ENCODE results near the gene SIL1.

SIL1 gene

GRCh38 chr5:138951986-138952735, 246.0 kb downstream of the SIL1 start:
- no peak for DNase-seq

GRCh38 chr5:138951091-138951985, 246.8 kb downstream of the SIL1 start:
- DNase-seq: no peak

- no peak for DNase-seq
Measured at GRCh38 chr5:138950421-138951031, 247.6 kb downstream of the SIL1 start.

DNA sequence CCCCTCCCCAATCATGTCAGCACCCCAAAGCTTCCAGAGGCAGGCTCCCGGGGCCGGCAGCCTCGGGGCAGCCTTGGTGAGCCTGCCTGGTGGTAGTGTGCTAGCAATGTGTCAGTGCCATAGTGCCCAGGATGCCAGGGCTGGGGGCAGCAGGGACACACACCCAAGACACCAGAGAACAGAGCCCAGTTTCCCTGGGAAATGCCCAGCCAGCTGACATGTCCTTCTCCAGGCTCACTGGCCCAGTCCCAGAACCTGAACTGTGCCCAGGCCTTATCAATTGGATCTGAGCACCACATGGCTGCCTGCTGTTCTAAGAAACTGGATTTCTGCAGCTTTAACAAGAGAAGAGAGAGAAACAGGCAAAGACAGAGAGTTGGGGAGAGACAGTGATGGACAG, 248.2 kb downstream of the SIL1 start:
- DNase-seq: no peak

DNA sequence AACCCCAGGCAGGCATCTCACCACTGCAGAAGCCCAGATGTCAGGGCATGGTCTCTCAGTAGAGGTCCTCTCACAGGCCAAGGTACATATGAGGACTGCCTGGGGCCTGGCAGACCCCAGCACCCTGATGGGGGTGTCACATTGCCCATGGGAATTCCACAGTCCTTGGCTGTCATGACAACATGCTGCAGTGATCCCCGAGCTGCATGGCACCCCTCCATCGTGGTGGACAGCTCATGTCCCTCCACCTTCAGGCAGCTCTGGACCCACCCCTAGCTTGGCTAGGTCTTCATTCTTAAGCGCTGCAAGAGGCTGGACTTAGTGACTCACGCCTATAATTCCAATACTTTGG, 249.0 kb downstream of the SIL1 start:
- no peak for DNase-seq

- peak; percentile 58 for DNase-seq
Measured at GRCh38 chr5:138948471-138949222, 249.5 kb downstream of the SIL1 start.

GRCh38 chr5:138947780-138948179, 250.4 kb downstream of the SIL1 start:
- DNase-seq: no peak

GRCh38 chr5:138946831-138947560, 251.2 kb downstream of the SIL1 start:
- DNase-seq: no peak

- DNase-seq: no peak
Measured at GRCh38 chr5:138946241-138946623, 251.9 kb downstream of the SIL1 start.

GRCh38 chr5:138945421-138946240, 252.5 kb downstream of the SIL1 start:
- DNase-seq: peak; percentile 88

GRCh38 chr5:138944527-138945322, 253.4 kb downstream of the SIL1 start:
- DNase-seq: no peak

DNA sequence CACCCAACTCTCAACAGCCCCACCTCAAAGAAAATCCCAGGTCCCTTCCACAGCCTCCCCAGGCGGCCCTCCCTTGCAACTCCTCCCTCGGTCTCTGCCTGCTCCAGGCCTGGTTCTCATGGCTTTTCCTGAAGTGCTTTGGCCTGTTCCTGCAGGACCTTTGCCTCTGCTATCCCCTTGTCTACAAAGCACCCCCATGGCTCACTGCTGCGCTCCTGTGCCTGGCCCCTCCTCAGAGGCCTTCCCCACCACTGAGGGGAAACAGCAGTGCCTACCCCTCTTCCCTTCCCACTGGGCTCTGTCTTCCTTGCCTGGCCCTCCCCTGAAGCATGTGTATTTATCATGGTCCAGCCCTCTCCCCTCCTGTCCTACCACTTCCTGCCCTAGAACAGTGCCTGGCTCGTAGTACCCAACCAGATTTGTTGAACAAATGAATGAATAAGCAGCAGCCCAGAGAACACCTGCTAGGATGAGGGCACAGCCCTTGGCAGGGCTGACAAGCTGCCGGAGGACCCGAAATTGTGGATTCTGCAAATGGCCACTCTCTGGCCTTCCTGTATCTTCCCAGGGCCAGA, 254.5 kb downstream of the SIL1 start:
- no peak for DNase-seq

DNA sequence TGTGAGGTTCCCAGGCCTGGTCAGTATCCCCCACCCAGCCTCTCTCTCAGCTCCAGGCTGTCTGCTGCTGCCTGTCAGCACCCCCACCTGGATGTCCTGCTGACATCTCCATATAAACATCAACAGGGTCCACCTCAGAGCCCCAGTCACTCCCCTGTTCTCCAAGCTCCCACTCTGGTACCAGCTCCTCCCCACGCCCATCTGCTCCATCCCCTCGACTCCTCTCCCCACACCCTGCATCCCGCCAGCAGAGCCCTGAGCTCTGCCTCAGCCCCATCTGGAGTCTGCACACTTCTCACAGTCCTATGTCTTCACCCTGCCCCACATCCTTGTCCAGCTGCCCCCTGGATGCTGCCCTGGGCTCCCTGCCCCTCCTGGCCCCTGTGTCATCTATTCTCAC, 255.3 kb downstream of the SIL1 start:
- no peak for DNase-seq

- no peak for DNase-seq
Measured at GRCh38 chr5:138942066-138942465, 256.1 kb downstream of the SIL1 start.

DNA sequence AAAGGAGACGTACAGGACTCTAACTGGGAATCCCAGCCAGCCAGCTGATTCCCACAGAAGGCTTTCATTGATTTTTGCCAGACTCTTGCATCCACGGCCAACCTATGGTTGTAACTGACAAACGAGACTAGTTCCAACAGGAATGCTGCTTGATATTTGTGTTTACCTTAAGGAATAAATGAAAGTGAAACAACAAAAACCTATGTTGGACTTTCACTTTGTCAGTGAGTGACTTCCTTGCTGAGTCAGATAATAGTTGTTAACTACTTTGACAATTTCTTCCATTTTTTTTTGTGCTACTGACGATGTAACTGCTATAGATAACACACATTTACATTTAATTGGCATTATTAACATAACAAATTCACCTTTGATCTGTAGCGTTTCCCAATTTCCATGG, 259.6 kb downstream of the SIL1 start:
- DNase-seq: no peak

- no peak for DNase-seq
Measured at GRCh38 chr5:138937392-138938387, 260.5 kb downstream of the SIL1 start.

GRCh38 chr5:138936968-138937345, 261.2 kb downstream of the SIL1 start:
- DNase-seq: no peak

GRCh38 chr5:138936225-138936967, 261.8 kb downstream of the SIL1 start:
- DNase-seq: no peak
